Measurements from ENCODE around the gene TTC7B. TPM values are rescaled to one million over a fixed set of nuclear protein-coding genes. Genes with fewer than 3 reads are reported as not detected.
A peak's percentile ranks its signal among the peaks of the same experiment; 100 is the strongest.

The TTC7B gene
- total and polyA plus RNA-seq, 2 of the 13 experiments (the other 11 are each of a cell fraction or from before 2014, with no cell fraction given), result 1.3 to 3.2 TPM

- Histone ChIP-seq H3K4me2 (ENCODE audit: low read depth, low read length) (peak overlapping the region; percentile 93), H3K36me3 (replicated peaks in 1 of 2; ENCODE audit: control insufficient read depth in 1 of 2, insufficient read depth in 2 of 2, low read length in 2 of 2) (no peaks in the 10 kb centered on the region), H3K9ac (ENCODE audit: insufficient read depth, low read depth, low read length) (peak overlapping the region; percentile 61), H3K4me3 (replicated peaks in 1 of 3; ENCODE audit: insufficient read depth in 1 of 3, low read depth in 2 of 3, low read length in 3 of 3) (peak overlapping the region; percentile 38 to 73 (median 46)), H3K79me2 (ENCODE audit: insufficient read depth, low read length) (no peaks in the 10 kb centered on the region), H3K27ac (ENCODE audit: extremely low read length, insufficient read depth, low read length) (peak overlapping the region; percentile 60), H3K4me1 (ENCODE audit: insufficient read depth, low read length) (peaks cover 44% of the 10 kb centered on the region), H4K20me1 (ENCODE audit: insufficient read depth, low read length) (no peaks in the 10 kb centered on the region), H2AFZ (ENCODE audit: low read length) (no peak overlapping the region), H3K9me3 (ENCODE audit: low read length) (no peaks in the 10 kb centered on the region), H3K27me3 (ENCODE audit: control insufficient read depth in 1 of 2, insufficient read depth in 2 of 2, low read length in 2 of 2) (no peaks in the 10 kb centered on the region)
- in situ Hi-C loops (cut with HindIII; ENCODE audit: extremely low pct_ligation_motif_present, low pct_unique_long_range_greater_than_20kb) (no loop called here), intact Hi-C loops (cut with micrococcal nuclease; ENCODE audit: unreplicated experiment) (no loop called here)
- FAIRE-seq, result peak; percentile 32
- 11% methylated on average over 13 of the region's 19 CpGs for WGBS (ENCODE audit: low lambda C conversion rate)
- ChIA-PET POLR2A (interaction anchor here (0.7 to 2.5 kb wide), 6 partner anchors 12 to 196 kb away, joined by 3 to 60 read pairs (median 6); partner anchors contain the start of gene CALM1), CTCF (ENCODE audit: low intra/inter-chr PET ratio, low total read pairs) (no interaction called here)
- peak; percentile 46 for DNase-seq (ENCODE audit: low spot score)
- no TSS peak for BruUV-seq (replicated peaks)
- ATAC-seq, result peak; percentile 84
- TF ChIP-seq ZNF552 (CRISPR knock-in tag; IDR thresholded peaks at IDR 0.05; ENCODE audit: borderline replicate concordance) (no peak), ZFP36L1 (CRISPR knock-in tag; IDR thresholded peaks at IDR 0.05) (no peak), SAP130 (CRISPR knock-in tag; IDR thresholded peaks at IDR 0.05; ENCODE audit: low read depth) (peak; percentile 55), TEAD3 (CRISPR knock-in tag; optimal IDR thresholded peaks at IDR 0.05; ENCODE audit: borderline replicate concordance) (peak; percentile 38), POLR2A (IDR thresholded peaks at IDR 0.05; ENCODE audit: insufficient read depth in 1 of 2, low read depth in 2 of 2, low read length in 2 of 2) (peak; percentile 53 to 58; a peak in 1 of 4 replicates), KIAA2018 (CRISPR knock-in tag; IDR thresholded peaks at IDR 0.05; ENCODE audit: borderline replicate concordance) (no peak), ZNF343 (CRISPR knock-in tag; IDR thresholded peaks at IDR 0.05) (no peak), TGIF2 (CRISPR knock-in tag; IDR thresholded peaks at IDR 0.05) (no peak), ZNF12 (CRISPR knock-in tag; IDR thresholded peaks at IDR 0.05) (no peak), ATF7 (IDR thresholded peaks at IDR 0.05) (no peak), ATF7 (CRISPR knock-in tag; IDR thresholded peaks at IDR 0.05) (no peak), ZNF451 (CRISPR knock-in tag; IDR thresholded peaks at IDR 0.05) (no peak), DNMT1 (CRISPR knock-in tag; IDR thresholded peaks at IDR 0.05) (no peak), MIER2 (CRISPR knock-in tag; IDR thresholded peaks at IDR 0.05) (peak; percentile 75), ATF2 (CRISPR knock-in tag; IDR thresholded peaks at IDR 0.05) (no peak), MAFK (conservative IDR thresholded peaks at IDR 0.05 in 1 of 2, IDR thresholded peaks at IDR 0.05 in 1 of 2; ENCODE audit: low read length in 2 of 2) (0 out of 4 replicates have a peak, but pooled peaks have one; percentile 0 to 2), TRIM24 (CRISPR knock-in tag; IDR thresholded peaks at IDR 0.05) (no peak)
These were observed 315.4 kb downstream of the TTC7B start for GRCh38 chr14:90500665-90501370.
